Fibroblast of lung (primary cell): ENCODE results near the gene SLC44A5.

Source experiments
- CTCF ChIP-seq, 2 donors: IDR thresholded peaks in 1 of 2; conservative IDR thresholded peaks in 1 of 2; 1 replicate in 1 of 2; 2 replicates in 1 of 2; pipeline ENCODE4 v1.5.1; 2011 to 2012; ENCODE audit warnings: low read length in 2 of 2, control low read depth in 1 of 2, inconsistent platforms in 1 of 2, low read depth in 1 of 2, mild to moderate bottlenecking in 1 of 2
- EZH2 ChIP-seq: IDR thresholded peaks from 2 replicates; pipeline ENCODE4 v1.5.1; 2012; ENCODE audit warnings: low read length, control low read depth, mild to moderate bottlenecking; ENCODE audit errors: missing control alignments

- TF ChIP-seq CTCF (conservative IDR thresholded peaks at IDR 0.05 in 1 of 2, IDR thresholded peaks at IDR 0.05 in 1 of 2; ENCODE audit: low read depth in 1 of 2, low read length in 2 of 2) = no peak
- no peak for TF ChIP-seq EZH2
These were observed 396.9 kb downstream of the SLC44A5 start for GRCh38 chr1:75214017-75214416.
